ENCODE measurements around the gene SPDEF.

DNA sequence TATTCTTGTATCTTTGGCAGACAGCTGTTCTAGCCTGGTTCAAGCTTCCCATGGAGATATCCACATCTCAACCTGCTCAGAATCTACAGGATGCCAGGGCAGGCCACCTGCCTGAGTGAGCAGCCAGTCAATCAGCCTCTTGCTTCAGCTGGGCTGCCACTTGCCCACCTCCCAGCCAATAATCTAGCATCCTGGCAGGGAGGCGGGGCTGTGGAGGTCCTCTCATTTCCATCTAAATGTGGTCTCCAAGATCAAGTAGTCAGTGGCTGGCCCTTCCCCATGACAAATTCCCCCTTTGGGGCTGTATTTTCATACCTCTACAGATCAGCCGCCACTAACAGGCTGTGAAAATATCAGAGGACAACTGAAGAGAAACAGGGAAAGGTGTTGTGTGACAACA lies 33.0 kb upstream of the SPDEF start:
- TF ChIP-seq POLR2AphosphoS5 (IDR thresholded peaks at IDR 0.05; ENCODE audit: borderline replicate concordance, low read depth, low read length) (no peak), EZH2 (IDR thresholded peaks at IDR 0.05) (no peak), FOXP2 (optimal IDR thresholded peaks at IDR 0.05; ENCODE audit: control extremely low read depth, extremely low read length, insufficient read depth) (no peak)
